Measurements from ENCODE around the gene RCAN1. TPM values are rescaled to one million over a fixed set of nuclear protein-coding genes. Genes with fewer than 3 reads are reported as not detected.

Gene RCAN1
- total RNA-seq, 2 donors from 2014 or later, result 20.8 to 29.0 TPM

DNA sequence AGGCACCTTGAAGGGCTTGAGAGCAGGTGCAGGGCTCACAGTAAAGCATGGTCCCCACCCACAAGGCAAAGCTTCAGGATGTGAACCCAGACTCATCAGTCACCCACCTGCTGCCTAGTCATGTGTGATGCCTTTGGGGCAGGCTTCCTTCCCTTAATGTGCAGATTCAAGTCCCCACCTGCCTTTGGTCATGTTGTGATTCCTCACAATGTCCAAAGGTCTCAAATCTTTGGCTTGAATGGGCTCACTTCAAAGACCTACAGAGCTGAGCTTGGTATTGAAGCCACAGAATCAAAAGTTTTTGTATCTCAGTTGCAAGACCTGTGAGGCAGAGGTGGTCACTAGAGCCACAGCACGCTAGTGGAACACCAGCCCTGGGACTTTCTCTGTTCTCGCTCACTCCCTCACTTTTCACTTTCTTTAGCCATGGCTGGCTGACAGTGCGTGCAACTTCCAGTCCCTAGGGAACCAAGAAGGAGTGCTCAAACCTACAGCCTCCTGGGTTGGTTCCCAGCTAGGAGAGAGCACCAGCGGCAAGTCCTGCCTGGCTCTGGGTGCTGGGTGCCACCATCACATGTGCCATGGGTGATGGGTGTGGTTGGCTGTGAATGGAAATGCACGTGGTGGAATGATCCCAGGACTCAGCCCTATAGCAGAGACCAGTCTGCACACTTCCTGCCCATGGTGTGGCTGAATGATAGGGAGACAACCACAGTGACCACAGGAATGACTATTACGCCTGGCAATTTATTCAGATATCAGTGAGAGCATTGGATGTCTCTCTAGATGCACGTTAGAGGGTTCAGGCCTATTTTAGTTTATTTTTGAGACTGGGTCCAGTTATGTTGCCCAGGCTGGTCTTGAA, 27.5 kb upstream of the RCAN1 start:
- intact Hi-C loops (cut with DNase I), result no loop called here
- H3K36me3 ChIP-seq (replicated peaks in 1 of 2; ENCODE audit: insufficient read depth in 1 of 2, low read depth in 2 of 2), result no peaks in the 10 kb centered on the region
- no peaks in the 10 kb centered on the region for H3K9me3 ChIP-seq
- no peaks in the 10 kb centered on the region for H3K27me3 ChIP-seq
- ATAC-seq, result no peak
- H3K4me1 ChIP-seq, result peaks cover 9% of the 10 kb centered on the region
- 76 to 79% methylated on average over 5 to 7 of the region's 7 CpGs for WGBS, 2 donors
- H3K4me3 ChIP-seq, result no peak overlapping the region
- TF ChIP-seq POLR2A (IDR thresholded peaks at IDR 0.05), result no peak
- TF ChIP-seq, protein P1, sequence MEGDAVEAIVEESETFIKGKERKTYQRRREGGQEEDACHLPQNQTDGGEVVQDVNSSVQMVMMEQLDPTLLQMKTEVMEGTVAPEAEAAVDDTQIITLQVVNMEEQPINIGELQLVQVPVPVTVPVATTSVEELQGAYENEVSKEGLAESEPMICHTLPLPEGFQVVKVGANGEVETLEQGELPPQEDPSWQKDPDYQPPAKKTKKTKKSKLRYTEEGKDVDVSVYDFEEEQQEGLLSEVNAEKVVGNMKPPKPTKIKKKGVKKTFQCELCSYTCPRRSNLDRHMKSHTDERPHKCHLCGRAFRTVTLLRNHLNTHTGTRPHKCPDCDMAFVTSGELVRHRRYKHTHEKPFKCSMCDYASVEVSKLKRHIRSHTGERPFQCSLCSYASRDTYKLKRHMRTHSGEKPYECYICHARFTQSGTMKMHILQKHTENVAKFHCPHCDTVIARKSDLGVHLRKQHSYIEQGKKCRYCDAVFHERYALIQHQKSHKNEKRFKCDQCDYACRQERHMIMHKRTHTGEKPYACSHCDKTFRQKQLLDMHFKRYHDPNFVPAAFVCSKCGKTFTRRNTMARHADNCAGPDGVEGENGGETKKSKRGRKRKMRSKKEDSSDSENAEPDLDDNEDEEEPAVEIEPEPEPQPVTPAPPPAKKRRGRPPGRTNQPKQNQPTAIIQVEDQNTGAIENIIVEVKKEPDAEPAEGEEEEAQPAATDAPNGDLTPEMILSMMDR (IDR thresholded peaks at IDR 0.05), result no peak
- DNase-seq, result no peak
- H3K27ac ChIP-seq, result no peak overlapping the region

DNA sequence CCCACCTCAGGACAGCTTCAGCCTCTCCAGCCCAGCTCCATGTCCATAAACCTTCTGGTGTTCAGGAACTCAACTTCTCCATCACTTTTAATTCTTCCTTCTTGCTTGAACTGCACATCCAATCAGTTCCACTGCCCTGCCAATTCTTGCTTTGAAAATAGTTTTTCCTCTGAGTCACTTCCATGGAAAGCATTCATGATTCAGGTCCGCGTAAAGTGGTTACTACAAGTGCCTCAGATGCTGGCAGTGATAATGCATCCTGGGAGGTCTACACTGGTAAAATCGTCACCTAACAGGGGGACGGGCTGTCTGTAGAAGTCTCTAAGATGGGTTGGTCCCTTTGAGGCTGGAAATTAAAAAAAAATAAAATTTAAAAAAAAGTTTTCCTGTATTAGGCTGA, 25.9 kb upstream of the RCAN1 start:
- 76 to 83% methylated on average over 4 of the region's 4 CpGs for WGBS, 2 donors
- ATAC-seq (no peak), DNase-seq (no peak)
- Histone ChIP-seq H3K9me3 (no peaks in the 10 kb centered on the region), H3K4me1 (peaks cover 9% of the 10 kb centered on the region), H3K27ac (no peak overlapping the region), H3K4me3 (no peak overlapping the region), H3K27me3 (no peaks in the 10 kb centered on the region), H3K36me3 (replicated peaks in 1 of 2; ENCODE audit: insufficient read depth in 1 of 2, low read depth in 2 of 2) (no peaks in the 10 kb centered on the region)
- TF ChIP-seq, protein P1 (IDR thresholded peaks at IDR 0.05), result no peak
- no peak for TF ChIP-seq POLR2A (IDR thresholded peaks at IDR 0.05)
- intact Hi-C loops (cut with DNase I), result no loop called here

DNA sequence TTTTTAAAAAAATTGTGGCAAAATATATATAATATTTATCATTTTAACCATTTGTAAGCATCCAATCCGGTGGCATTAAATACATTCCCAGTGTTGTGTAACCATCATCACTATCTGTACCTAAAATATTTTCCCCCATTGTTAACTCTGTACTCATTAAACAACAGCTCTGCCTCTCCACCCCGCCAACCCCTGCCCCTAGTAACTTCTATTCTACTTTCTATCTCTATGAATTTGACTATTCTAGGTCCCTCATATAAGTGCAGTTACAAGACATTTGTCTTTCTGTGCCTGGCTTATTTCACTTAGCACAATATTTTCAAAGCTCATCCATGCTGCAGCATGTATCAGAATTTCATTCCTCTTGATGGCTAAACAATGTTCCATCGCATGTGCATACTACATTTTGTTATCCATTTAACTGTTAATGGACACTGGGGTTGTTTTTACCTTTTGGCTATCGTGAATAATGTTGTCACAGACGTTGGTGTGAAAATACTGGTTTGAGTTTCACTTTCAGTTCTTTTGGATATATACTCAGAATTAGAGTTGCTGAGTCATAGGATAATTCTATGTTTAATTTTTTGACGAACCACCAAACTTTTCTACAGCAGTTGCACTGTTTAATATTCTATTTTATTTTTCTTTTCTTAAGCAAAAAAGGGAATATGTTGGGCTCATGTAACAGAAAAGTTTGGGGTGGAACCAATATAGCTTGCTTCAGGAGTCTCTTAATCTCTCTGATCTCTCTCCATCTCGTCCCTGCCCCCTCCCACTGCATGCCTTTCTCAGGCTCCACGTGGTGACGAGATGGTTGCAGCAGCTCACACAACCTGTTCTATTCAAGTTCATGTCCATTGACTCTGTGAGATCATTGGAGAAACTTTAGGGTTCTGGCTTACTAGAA, 25.2 kb upstream of the RCAN1 start:
- intact Hi-C loops (cut with DNase I), result no loop called here
- ATAC-seq (no peak), DNase-seq (no peak)
- Histone ChIP-seq H3K36me3 (replicated peaks in 1 of 2; ENCODE audit: insufficient read depth in 1 of 2, low read depth in 2 of 2) (no peaks in the 10 kb centered on the region), H3K4me1 (peaks cover 9% of the 10 kb centered on the region), H3K27me3 (no peaks in the 10 kb centered on the region), H3K27ac (no peak overlapping the region), H3K4me3 (no peak overlapping the region), H3K9me3 (no peaks in the 10 kb centered on the region)
- 41 to 49% methylated on average over 9 of the region's 9 CpGs for WGBS, 2 donors
- no peak for TF ChIP-seq POLR2A (IDR thresholded peaks at IDR 0.05)
- TF ChIP-seq, protein P1 (IDR thresholded peaks at IDR 0.05), result no peak

DNA sequence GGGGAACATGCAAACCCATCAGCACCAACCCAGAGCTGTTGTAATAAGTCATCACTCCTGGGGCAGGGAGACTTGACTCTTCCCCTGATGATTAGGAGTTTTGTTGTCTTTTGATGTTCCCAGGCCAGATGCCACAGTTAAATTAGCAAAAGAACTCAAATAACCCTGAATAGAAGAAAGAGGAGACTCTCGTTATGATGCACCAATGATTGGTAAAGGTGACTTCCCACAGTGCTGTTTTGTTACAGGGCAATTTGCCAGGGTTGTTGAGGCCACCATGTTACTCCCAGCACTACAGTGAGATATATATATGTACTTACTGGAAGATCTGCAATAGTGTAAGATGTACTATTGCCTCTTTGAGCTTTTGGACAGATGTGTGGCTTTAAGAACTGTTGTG, 24.3 kb upstream of the RCAN1 start:
- WGBS, 2 donors, result 67 to 95% methylated on average over 1 of the region's 1 CpG
- Histone ChIP-seq H3K9me3 (no peaks in the 10 kb centered on the region), H3K27me3 (no peaks in the 10 kb centered on the region), H3K36me3 (replicated peaks in 1 of 2; ENCODE audit: insufficient read depth in 1 of 2, low read depth in 2 of 2) (no peaks in the 10 kb centered on the region), H3K4me1 (no peaks in the 10 kb centered on the region), H3K4me3 (no peak overlapping the region), H3K27ac (no peak overlapping the region)
- intact Hi-C loops (cut with DNase I), result no loop called here
- ATAC-seq (no peak), DNase-seq (no peak)
- TF ChIP-seq, protein P1 (IDR thresholded peaks at IDR 0.05), result no peak

Measured in body of pancreas (tissue), 4 donors.